ENCODE measurements around the gene SMYD3.

GRCh38 chr1:245983294-245983967, 523.6 kb downstream of the SMYD3 start:
- TF ChIP-seq POLR2A (IDR thresholded peaks at IDR 0.05; ENCODE audit: low read length) (no peak), RFX5 (IDR thresholded peaks at IDR 0.05) (no peak), ESRRA (IDR thresholded peaks at IDR 0.05; ENCODE audit: borderline replicate concordance, low read length) (no peak), MAFK (IDR thresholded peaks at IDR 0.05; ENCODE audit: partially characterized antibody) (no peak), NR3C1 (IDR thresholded peaks at IDR 0.05) (no peak), EP300 (IDR thresholded peaks at IDR 0.05) (no peak), MYC (IDR thresholded peaks at IDR 0.05; ENCODE audit: borderline replicate concordance, low read length) (no peak), GATA3 (IDR thresholded peaks at IDR 0.05; ENCODE audit: borderline replicate concordance) (no peak), HMGXB4 (CRISPR knock-in tag; IDR thresholded peaks at IDR 0.05; ENCODE audit: borderline replicate concordance) (no peak), CBX8 (IDR thresholded peaks at IDR 0.05) (no peak), CHD4 (IDR thresholded peaks at IDR 0.05; ENCODE audit: borderline replicate concordance) (no peak)
- TF ChIP-seq, protein P1, sequence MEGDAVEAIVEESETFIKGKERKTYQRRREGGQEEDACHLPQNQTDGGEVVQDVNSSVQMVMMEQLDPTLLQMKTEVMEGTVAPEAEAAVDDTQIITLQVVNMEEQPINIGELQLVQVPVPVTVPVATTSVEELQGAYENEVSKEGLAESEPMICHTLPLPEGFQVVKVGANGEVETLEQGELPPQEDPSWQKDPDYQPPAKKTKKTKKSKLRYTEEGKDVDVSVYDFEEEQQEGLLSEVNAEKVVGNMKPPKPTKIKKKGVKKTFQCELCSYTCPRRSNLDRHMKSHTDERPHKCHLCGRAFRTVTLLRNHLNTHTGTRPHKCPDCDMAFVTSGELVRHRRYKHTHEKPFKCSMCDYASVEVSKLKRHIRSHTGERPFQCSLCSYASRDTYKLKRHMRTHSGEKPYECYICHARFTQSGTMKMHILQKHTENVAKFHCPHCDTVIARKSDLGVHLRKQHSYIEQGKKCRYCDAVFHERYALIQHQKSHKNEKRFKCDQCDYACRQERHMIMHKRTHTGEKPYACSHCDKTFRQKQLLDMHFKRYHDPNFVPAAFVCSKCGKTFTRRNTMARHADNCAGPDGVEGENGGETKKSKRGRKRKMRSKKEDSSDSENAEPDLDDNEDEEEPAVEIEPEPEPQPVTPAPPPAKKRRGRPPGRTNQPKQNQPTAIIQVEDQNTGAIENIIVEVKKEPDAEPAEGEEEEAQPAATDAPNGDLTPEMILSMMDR (IDR thresholded peaks at IDR 0.05): no peak
- TF ChIP-seq, protein P2, sequence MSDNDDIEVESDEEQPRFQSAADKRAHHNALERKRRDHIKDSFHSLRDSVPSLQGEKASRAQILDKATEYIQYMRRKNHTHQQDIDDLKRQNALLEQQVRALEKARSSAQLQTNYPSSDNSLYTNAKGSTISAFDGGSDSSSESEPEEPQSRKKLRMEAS (IDR thresholded peaks at IDR 0.05): no peak
